Mesodermal cell (in vitro differentiated cells): Measurements from ENCODE around the gene LHFPL5.

Experiments
- H3K27ac ChIP-seq: 2 replicates; pipeline ENCODE4 v1.7.0; 2013; ENCODE audit warnings: mild to moderate bottlenecking, low read depth, low read length, moderate library complexity; ENCODE audit not compliant: severe bottlenecking
- H3K36me3 ChIP-seq: 2 replicates; pipeline ENCODE4 v1.7.1; 2013; ENCODE audit warnings: mild to moderate bottlenecking, low read length, moderate library complexity; ENCODE audit not compliant: control insufficient read depth, insufficient read depth
- H3K4me1 ChIP-seq: one replicate; pipeline ENCODE4 v1.7.1; 2013; ENCODE audit warnings: mild to moderate bottlenecking, low read length; ENCODE audit not compliant: insufficient read depth, control insufficient read depth, poor library complexity, severe bottlenecking
- H3K4me3 ChIP-seq: 2 replicates; pipeline ENCODE4 v1.7.0; 2013; ENCODE audit warnings: low read length, control low read depth, mild to moderate bottlenecking; ENCODE audit not compliant: insufficient read depth, poor library complexity, severe bottlenecking; ENCODE audit errors: extremely low read depth
- H3K9me3 ChIP-seq: 2 replicates; pipeline ENCODE4 v1.7.1; 2013; ENCODE audit warnings: mild to moderate bottlenecking, low read length, moderate library complexity; ENCODE audit not compliant: control insufficient read depth
- WGBS, 2 experiments: methylation state at CpG; one replicate each; pipeline ENCODE4 v1.1.5; 2013; ENCODE audit warnings: missing lambda C conversion rate in 2 of 2; ENCODE audit not compliant: insufficient coverage in 2 of 2; 5-methylcytosine and 5-hydroxymethylcytosine counted together

Gene LHFPL5

GRCh38 chr6:35778437-35778836 lies 26.7 kb upstream of the LHFPL5 start:
- Histone ChIP-seq H3K4me1 (no peaks in the 10 kb centered on the region), H3K36me3 (no peaks in the 10 kb centered on the region), H3K27ac (no peak overlapping the region), H3K9me3 (no peaks in the 10 kb centered on the region), H3K4me3 (no peak overlapping the region)
- 93 to 95% methylated on average over 2 of the region's 2 CpGs for WGBS, 2 experiments

- no peaks in the 10 kb centered on the region for H3K4me1 ChIP-seq
- no peak within 1 kb of the TSS for H3K27ac ChIP-seq
- no peaks in the 10 kb centered on the region for H3K36me3 ChIP-seq
- no peak within 1 kb of the TSS for H3K4me3 ChIP-seq
- H3K9me3 ChIP-seq: no peaks in the 10 kb centered on the region
- WGBS, 2 experiments: 79 to 87% methylated on average over 2 to 3 of the region's 7 CpGs
Measured at GRCh38 chr6:35780719-35781118, 24.4 kb upstream of the LHFPL5 start, which contains the start of gene CLPSL1. Gene CLPSL1, plus strand, starts transcription at chr6:35781019. Its CDS starts 92 bp downstream, at chr6:35781111.

GRCh38 chr6:35781290-35781689 lies 23.9 kb upstream of the LHFPL5 start:
- Histone ChIP-seq H3K9me3 (no peaks in the 10 kb centered on the region), H3K36me3 (no peaks in the 10 kb centered on the region), H3K4me3 (no peak overlapping the region), H3K27ac (no peak overlapping the region), H3K4me1 (no peaks in the 10 kb centered on the region)
- 83 to 100% methylated on average over 1 of the region's 2 CpGs for WGBS, 2 experiments

- no peaks in the 10 kb centered on the region for H3K36me3 ChIP-seq
- H3K4me3 ChIP-seq: no peak overlapping the region
- WGBS, 2 experiments: 95 to 97% methylated on average over 2 of the region's 3 CpGs
- no peak overlapping the region for H3K27ac ChIP-seq
- no peaks in the 10 kb centered on the region for H3K4me1 ChIP-seq
- no peaks in the 10 kb centered on the region for H3K9me3 ChIP-seq
Measured at GRCh38 chr6:35782424-35782823, 22.7 kb upstream of the LHFPL5 start.

DNA sequence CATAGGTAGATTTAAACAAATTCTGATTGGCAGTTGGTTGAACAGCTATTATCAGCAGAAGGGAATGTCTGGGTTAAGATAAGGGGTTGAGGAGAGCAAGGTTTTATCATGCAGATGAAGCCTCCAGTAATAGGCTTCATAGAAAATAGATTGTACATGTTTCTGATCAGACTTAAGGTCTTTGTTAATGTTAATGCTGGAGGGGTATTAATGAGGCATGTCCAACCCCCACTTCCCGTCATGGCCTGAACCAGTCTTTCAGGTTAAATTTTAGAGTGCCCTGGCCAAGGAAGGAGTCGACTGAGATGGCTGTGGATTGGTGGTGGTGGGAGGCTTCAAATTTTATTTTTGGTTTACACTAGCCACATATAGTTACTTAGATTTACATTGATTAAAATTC lies 21.0 kb upstream of the LHFPL5 start:
- Histone ChIP-seq H3K4me3 (no peak overlapping the region), H3K36me3 (no peaks in the 10 kb centered on the region), H3K4me1 (no peaks in the 10 kb centered on the region), H3K9me3 (no peaks in the 10 kb centered on the region), H3K27ac (no peak overlapping the region)
- no CpG with 5 or more reads among the region's 2 CpGs for WGBS, 2 experiments

GRCh38 chr6:35786272-35786671 lies 18.9 kb upstream of the LHFPL5 start:
- H3K9me3 ChIP-seq: no peaks in the 10 kb centered on the region
- H3K4me3 ChIP-seq: no peak overlapping the region
- WGBS, 2 experiments: 86 to 89% methylated on average over 2 of the region's 2 CpGs
- H3K36me3 ChIP-seq: no peaks in the 10 kb centered on the region
- no peak overlapping the region for H3K27ac ChIP-seq
- H3K4me1 ChIP-seq: no peaks in the 10 kb centered on the region

- H3K27ac ChIP-seq: no peak overlapping the region
- H3K4me1 ChIP-seq: no peaks in the 10 kb centered on the region
- no peaks in the 10 kb centered on the region for H3K9me3 ChIP-seq
- 87 to 93% methylated on average over 25 of the region's 25 CpGs for WGBS, 2 experiments
- H3K4me3 ChIP-seq: no peak overlapping the region
- no peaks in the 10 kb centered on the region for H3K36me3 ChIP-seq
Measured at GRCh38 chr6:35786810-35787209, 18.3 kb upstream of the LHFPL5 start.

DNA sequence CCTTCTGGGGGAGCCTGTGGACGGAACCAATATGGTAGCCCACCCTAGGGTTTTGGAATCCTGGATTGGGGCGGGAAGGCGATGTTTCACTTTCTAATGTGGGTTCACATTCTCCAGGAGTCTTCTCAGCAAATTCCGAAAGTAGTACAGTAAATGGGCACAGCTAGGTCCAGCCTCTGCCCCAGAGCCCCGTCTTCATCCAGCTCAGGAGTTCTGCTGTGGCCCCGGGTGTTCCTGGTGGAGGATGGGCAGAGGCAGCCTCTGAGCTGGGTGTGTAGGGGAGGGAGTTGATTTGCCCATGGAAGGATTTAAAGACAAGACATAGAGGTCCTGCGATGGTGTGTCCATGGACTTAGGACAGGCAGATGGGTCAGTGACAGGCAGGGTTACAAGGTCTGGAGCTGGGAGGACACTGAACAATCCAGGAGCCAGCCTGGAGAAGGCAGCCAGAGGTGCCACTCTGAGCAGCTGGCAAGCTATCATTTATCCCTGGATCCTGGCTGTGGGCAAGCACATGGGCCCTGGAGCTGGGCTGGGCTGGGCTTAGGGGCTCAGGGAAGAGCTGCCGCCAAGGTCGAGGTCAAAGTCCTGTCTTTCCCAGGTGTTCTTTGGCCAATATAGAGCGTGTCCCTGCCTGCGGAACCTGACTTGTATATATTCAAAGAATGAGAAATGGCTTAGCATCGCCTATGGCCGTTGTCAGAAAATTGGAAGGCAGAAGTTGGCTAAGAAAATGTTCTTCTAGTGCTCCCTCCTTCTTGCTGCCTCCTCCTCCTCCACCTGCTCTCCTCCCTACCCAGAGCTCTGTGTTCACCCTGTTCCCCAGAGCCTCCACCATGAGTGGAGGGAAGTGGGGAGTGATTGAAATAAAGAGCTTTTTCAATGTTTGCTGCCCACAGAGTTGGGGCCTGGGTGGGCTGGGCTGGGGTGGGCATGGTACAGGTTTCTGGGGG lies 17.6 kb upstream of the LHFPL5 start:
- no peaks in the 10 kb centered on the region for H3K9me3 ChIP-seq
- no peaks in the 10 kb centered on the region for H3K4me1 ChIP-seq
- H3K27ac ChIP-seq: no peak overlapping the region
- no peaks in the 10 kb centered on the region for H3K36me3 ChIP-seq
- no peak overlapping the region for H3K4me3 ChIP-seq
- WGBS, 2 experiments: 91 to 94% methylated on average over 13 of the region's 13 CpGs

DNA sequence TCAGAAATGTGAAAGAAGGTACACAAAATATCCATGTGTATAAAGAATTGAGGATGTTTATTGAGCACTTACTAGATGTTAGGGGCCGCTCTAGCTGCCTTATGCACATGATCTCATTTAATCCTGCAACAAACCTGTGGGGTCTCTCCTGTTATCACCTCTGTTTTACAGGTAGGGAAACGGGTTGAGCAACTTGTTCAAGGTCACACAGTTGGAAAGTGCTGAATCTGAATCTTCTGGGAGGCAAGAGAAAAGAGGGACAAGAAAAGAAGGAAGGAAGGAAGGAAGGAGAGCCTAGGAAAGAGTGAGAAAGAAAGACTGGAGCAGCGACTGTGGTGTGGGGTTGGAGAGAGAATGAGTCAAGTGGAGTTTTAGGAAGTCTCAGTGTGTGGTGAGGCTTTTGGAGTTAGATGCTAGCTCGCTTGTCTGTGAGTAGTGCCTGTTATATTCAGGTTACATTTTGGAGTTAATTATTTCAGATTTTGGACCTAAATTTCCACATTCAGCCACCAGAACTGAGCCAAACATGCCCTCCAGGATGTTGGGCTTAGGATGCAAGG lies 16.6 kb upstream of the LHFPL5 start:
- 73 to 88% methylated on average over 3 of the region's 4 CpGs for WGBS, 2 experiments
- H3K9me3 ChIP-seq: no peaks in the 10 kb centered on the region
- no peak overlapping the region for H3K27ac ChIP-seq
- H3K4me3 ChIP-seq: no peak overlapping the region
- H3K4me1 ChIP-seq: no peaks in the 10 kb centered on the region
- no peaks in the 10 kb centered on the region for H3K36me3 ChIP-seq

DNA sequence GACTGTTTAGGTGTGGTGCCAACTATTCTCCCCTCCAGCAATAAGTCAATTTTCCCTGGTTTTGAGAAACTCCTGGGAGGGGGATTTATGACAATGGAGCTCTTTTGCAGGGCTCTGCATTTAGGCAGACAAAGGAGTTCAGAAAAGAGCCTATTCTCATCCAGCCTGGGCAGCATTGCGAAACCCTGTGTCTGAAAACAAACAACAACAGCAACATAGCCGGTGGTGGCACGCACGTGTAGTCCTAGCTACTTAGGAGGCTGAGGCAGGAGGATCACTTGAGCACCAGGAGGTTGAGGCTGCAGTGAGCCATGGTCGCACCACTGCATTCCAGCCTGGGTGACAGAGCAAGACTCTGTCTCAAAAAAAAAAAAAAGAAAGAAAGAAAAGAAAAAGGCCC lies 14.5 kb upstream of the LHFPL5 start:
- Histone ChIP-seq H3K4me1 (no peaks in the 10 kb centered on the region), H3K36me3 (no peaks in the 10 kb centered on the region), H3K4me3 (no peak overlapping the region), H3K27ac (no peak overlapping the region), H3K9me3 (no peaks in the 10 kb centered on the region)
- WGBS, 2 experiments: 85 to 90% methylated on average over 4 to 5 of the region's 5 CpGs
